T-helper 2 cell treated with Interferon-gamma antibody and Interleukin-4, amounts not matched to agents 5 μg/mL and 100 μg/mL, for 36 hours (primary cell): Measurements from ENCODE around the gene NRF1.
A peak's percentile ranks its signal among the peaks of the same experiment; 100 is the strongest.

Experiments
- DNase-seq: peaks from one replicate; pipeline ENCODE4 v3.0.0; 2021; ENCODE audit warnings: low spot score
- H3K27ac Mint-ChIP-seq: one replicate; pipeline ENCODE4 v1.8.0; 2021; ENCODE audit warnings: mild to moderate bottlenecking, mixed read lengths
- H3K27me3 Mint-ChIP-seq: one replicate; pipeline ENCODE4 v1.8.0; 2021; ENCODE audit warnings: low read depth, mixed read lengths
- H3K36me3 Mint-ChIP-seq: one replicate; pipeline ENCODE4 v1.8.0; 2021; ENCODE audit warnings: low read depth, mixed read lengths
- H3K4me1 Mint-ChIP-seq: one replicate; pipeline ENCODE4 v1.8.0; 2021; ENCODE audit warnings: low read depth, mixed read lengths
- H3K4me3 Mint-ChIP-seq: one replicate; pipeline ENCODE4 v1.8.0; 2022; ENCODE audit warnings: mild to moderate bottlenecking, moderate library complexity, mixed read lengths
- H3K9me3 Mint-ChIP-seq: one replicate; pipeline ENCODE4 v1.8.0; 2021; ENCODE audit warnings: mixed read lengths

NRF1 gene

DNA sequence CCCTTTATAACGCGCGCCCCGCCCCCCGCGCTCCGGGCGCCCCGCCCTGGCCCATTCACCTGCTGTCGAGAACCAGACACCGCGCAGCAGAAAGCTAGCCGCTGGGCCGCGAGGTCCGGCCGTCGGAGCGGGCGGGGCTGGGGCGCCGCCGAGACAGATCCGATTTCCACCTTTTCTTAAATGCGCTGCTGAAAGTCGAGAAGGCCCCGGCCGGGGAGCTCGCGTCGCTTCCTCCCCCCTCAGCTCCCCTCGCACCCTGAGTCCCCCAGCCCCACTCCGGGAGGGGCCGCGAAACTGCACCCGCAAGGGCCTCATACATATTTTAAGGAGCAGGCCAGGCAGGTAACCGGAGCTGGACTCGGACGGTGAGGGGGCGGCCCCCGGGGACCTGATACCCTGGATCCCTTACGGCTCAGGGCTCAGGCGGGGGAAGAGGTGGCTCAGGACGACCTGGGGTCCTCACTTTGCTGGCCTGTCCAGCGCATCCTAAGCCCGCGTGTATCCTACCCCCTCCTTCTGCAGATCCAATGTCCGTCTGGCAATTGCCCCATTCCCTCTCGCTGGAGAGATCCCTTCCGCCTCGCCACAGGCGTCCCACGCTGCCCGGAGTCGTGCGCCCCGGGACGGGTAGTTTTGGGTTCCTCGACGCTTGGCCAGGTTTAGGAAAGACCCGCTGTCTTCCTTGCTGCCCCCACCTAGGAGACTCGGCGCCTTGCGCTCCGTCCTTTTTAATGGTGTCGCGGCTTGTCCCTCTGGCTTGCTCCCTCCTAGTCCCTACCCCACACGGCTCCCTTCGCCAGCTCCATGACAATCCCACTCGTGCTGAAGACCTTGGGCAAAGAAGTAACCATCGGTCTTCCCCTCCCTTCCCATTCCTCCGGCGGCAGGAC, 170.7 kb downstream of the NRF1 start:
- Mint-ChIP-seq H3K27ac (no peak overlapping the region), H3K36me3 (no peaks in the 10 kb centered on the region), H3K4me3 (peak overlapping the region; percentile 82), H3K27me3 (peaks cover 80% of the 10 kb centered on the region), H3K9me3 (no peaks in the 10 kb centered on the region), H3K4me1 (peaks cover 26% of the 10 kb centered on the region)
- DNase-seq, result no peak

DNA sequence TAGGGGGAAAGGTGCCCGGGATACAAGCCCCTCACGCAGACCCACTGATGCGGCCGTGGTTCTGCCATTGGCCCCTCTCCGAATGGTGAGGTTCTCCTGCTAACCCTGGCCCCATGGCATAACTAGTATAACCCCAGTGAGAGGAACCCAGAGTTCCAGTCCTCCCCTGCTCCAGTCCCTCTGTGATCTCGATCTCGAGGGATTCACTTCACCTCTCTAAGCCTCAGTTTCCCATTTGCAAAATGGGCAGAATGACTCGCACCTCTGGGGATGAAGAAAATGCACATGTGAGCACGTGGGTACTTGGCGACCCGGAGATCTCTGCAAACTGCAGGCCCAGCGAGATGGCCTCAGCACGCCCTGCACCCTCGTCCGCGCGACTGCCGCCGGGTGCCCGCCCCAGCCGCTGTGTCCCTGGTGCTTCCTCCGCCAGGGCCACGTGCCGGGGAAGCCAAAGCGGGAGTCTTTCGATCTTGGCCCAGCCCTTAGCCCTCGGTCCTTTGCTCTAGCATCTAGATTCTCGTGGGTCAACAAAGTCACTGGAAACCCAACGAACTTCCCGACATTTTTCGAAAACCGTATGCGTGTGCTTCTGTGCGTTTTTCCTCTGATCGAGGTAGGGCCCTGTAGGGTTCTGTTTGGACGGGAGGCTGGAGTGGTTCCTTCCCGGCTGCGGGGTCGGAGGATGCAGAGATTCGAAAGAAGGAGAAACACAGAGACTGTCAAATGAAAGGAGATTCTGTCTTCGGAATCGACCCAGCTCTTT, 171.5 kb downstream of the NRF1 start:
- no peaks in the 10 kb centered on the region for H3K9me3 Mint-ChIP-seq
- H3K4me1 Mint-ChIP-seq, result peaks cover 26% of the 10 kb centered on the region
- H3K27ac Mint-ChIP-seq, result no peak overlapping the region
- no peak for DNase-seq
- no peaks in the 10 kb centered on the region for H3K36me3 Mint-ChIP-seq
- H3K27me3 Mint-ChIP-seq, result peaks cover 79% of the 10 kb centered on the region
- peak overlapping the region; percentile 63 for H3K4me3 Mint-ChIP-seq

DNA sequence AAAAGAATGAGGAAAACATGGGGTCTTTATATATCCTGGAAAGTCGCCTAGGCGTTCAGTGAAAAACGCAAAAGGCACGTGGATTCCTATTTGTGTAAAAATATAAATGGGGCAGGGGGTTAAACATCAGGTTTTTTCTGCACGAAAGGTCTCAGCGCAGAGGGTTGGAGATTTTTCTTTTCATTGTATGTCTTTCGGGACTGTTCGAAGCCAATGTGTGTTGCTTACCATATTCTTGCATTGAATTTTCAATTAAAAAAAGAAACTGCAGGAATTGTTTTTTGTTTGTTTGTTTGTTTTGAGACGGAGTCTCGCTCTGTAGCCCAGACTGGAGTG, 172.0 kb downstream of the NRF1 start:
- Mint-ChIP-seq H3K36me3 (no peaks in the 10 kb centered on the region), H3K27me3 (peaks cover 74% of the 10 kb centered on the region), H3K27ac (no peak overlapping the region), H3K4me3 (peak overlapping the region; percentile 63), H3K9me3 (no peaks in the 10 kb centered on the region), H3K4me1 (peaks cover 26% of the 10 kb centered on the region)
- DNase-seq, result no peak

DNA sequence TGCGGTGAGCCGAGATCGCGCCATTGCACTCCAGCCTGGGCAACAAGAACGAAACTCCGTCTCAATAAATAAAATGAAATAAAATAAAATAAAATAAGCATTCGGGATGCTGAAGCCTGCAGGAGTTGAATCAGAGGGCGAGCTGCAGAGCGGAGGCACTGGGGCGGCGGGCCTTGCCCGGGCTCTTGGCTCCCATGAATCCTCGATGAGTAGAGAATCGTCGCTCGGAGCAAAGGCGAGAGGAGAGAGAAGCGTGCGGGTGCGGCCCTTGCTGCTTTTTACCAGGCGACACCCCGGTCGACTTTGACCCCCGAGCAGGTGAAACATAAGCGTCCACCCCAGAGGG, 172.9 kb downstream of the NRF1 start:
- H3K4me3 Mint-ChIP-seq, result no peak overlapping the region
- H3K36me3 Mint-ChIP-seq, result no peaks in the 10 kb centered on the region
- no peak overlapping the region for H3K27ac Mint-ChIP-seq
- H3K4me1 Mint-ChIP-seq, result peaks cover 26% of the 10 kb centered on the region
- H3K27me3 Mint-ChIP-seq, result peaks cover 76% of the 10 kb centered on the region
- DNase-seq, result no peak
- H3K9me3 Mint-ChIP-seq, result no peaks in the 10 kb centered on the region

DNA sequence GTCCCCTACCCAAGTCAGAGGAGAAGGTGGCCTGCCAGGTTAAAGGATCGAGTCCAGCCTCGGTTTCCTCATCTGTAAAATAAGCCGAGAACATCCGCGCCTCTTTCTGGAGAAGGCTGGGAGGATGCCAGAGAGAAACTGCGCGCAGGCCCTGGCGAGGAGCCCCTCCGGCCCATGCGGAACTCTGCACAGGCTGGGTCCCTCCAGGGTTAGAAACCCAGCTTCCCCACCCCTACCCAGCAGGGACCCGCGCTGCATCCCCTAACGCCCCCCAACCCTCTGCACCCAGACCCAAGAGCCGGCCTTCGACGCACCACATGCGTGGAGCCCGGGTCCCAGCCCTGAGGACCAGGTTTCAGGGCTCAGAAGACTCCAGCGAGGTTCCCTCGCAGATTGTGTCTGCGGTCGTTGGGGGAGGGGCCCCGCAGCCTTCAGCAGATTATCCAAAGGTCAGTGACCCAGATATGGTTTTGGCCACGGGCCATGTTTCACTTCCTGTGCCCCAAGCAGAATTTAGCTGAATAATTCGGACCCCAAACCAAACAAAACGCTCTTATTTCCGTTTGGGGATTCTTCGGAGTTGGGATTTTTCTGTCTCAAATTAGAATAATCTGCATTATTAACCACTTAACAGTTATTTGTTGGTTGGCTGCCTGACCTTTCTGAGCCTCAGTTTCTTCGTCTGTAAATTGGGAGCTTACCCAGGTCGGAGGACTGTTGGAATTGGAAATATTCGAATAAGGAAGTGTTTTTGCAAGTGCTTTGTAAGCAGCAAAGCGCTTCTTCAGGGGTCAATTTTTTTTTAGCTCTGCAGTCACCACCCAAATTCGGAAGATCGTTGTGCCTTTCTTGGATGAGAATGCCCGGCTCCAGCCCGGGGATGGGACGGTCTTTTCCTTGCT, 173.5 kb downstream of the NRF1 start:
- DNase-seq, result no peak
- H3K36me3 Mint-ChIP-seq, result no peaks in the 10 kb centered on the region
- no peaks in the 10 kb centered on the region for H3K9me3 Mint-ChIP-seq
- peak overlapping the region; percentile 29 for H3K4me3 Mint-ChIP-seq
- H3K27ac Mint-ChIP-seq, result no peak overlapping the region
- peaks cover 26% of the 10 kb centered on the region for H3K4me1 Mint-ChIP-seq
- H3K27me3 Mint-ChIP-seq, result peaks cover 76% of the 10 kb centered on the region

DNA sequence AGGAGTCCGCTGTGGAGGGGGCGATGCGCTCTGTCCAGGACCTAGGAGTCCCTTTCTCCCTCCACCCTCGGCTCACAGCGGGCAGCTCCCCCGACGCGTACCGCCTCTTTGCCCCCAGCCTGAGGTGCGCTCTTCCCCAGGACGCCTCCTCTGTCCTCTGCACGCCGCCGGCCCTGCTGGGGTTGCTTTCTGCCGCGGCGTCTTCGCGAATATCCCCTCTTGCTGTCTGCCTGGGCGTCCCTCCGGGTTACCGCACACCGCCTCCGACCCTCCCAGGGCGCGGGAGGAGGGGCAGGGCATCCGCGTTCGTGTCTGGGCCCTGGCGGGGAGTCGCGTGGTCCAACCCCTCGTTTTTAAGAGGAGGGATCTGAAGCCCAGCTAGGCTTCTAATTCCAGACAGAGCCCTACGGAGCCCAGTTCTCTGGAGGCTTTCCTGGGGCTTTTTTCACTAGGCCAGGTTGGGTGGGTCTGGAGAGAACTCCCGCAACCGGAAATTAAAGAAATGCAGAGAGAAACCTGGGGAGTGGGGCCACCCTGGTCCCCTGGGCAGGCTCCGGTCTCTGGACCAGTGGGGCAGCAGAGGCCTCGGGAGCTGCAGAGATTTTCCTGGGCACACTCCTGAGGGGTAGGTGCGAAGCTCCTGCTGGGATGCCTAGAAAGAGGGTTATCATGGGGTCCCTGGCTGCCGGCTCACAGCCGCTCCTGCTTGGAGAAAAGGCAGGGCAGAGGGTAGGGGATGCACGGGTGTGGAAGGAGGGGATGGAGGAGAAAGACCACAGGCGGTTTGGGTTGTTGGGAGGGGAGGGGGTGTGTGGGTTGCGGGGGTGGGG, 174.4 kb downstream of the NRF1 start:
- Mint-ChIP-seq H3K27ac (no peak overlapping the region), H3K4me3 (peak overlapping the region; percentile 29), H3K36me3 (no peaks in the 10 kb centered on the region), H3K9me3 (no peaks in the 10 kb centered on the region), H3K27me3 (peaks cover 72% of the 10 kb centered on the region), H3K4me1 (peaks cover 26% of the 10 kb centered on the region)
- no peak for DNase-seq

DNA sequence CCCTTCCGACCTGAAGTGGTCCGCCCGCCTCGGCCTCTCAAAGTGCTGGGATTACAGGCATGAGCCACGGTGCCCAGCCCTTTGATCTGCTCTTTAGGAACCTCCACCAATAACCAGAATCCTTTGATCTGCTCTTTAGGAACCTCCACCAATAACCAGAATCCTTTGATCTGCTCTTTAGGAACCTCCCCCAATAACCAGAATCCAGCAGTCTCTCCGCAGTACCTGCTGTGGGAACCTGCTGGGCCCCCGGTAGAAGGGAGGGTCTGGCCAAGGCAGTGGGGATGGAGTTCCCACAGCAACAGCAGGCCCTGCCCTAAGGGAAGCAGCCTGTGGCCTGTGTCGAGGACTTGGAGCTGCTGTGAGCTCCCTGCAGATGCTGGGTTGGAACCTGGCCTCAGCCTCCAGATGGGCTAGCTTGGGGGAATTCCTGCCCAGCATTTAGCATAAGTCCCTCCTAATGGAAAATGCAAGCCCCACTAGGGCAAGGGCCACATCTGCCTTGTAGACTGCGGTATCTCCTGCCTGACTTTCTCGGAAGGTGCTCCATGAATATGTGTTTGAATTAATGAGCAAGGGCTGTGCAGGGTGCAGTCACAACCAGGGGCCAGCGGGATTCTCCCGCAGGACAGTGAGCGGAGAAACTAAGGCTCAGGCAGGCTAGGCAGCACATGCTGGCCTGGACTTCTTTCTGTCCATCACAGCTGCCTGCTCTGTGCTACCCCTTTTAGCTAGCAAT, 175.5 kb downstream of the NRF1 start:
- Mint-ChIP-seq H3K27me3 (peaks cover 68% of the 10 kb centered on the region), H3K27ac (no peak overlapping the region), H3K36me3 (no peaks in the 10 kb centered on the region), H3K4me1 (peaks cover 20% of the 10 kb centered on the region), H3K4me3 (no peak overlapping the region), H3K9me3 (no peaks in the 10 kb centered on the region)
- no peak for DNase-seq

DNA sequence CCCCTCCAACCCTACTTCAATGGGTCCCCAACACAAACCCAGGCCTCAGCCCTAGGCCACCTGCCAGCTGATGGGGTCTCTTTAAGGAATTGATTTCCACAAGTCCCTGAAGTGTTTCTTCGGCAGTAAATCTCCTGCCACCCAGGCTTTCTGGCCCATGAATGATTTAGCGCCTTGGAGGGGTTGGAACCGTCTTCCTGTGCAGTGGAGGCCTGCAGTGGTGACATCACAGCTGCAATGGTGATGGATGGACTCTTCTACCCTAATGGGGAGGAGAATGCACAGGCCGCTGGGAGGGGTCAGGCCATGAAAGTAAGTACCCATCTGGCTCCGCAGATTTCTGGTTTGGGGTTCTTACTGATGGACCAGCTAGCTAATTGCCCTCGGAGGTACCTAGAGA, 177.5 kb downstream of the NRF1 start:
- no peaks in the 10 kb centered on the region for H3K9me3 Mint-ChIP-seq
- peaks cover 49% of the 10 kb centered on the region for H3K27me3 Mint-ChIP-seq
- no peak overlapping the region for H3K4me3 Mint-ChIP-seq
- no peak overlapping the region for H3K27ac Mint-ChIP-seq
- H3K4me1 Mint-ChIP-seq, result peaks cover 8% of the 10 kb centered on the region
- no peaks in the 10 kb centered on the region for H3K36me3 Mint-ChIP-seq
- DNase-seq, result no peak

DNA sequence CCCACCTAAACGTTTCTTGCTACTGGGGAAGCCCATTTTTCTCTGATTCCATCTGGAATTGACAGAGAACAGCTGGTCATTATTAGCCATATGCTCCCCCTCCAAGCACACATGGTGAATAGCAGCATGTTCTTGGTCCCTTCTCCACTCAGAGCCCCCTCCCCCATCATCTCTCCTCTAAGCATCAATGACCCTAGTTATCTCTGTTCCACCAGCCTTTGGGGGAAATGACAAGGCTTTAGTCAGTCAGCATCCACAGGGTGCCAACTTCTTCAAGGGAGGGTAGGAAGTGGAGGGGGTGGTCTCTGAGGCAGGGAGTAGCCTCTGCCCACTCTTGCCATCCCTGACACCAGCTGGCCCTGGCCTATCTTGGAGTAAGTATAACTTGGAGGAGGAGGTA, 178.1 kb downstream of the NRF1 start:
- no peak overlapping the region for H3K4me3 Mint-ChIP-seq
- no peaks in the 10 kb centered on the region for H3K9me3 Mint-ChIP-seq
- no peak for DNase-seq
- H3K4me1 Mint-ChIP-seq, result peaks cover 8% of the 10 kb centered on the region
- peaks cover 43% of the 10 kb centered on the region for H3K27me3 Mint-ChIP-seq
- no peaks in the 10 kb centered on the region for H3K36me3 Mint-ChIP-seq
- H3K27ac Mint-ChIP-seq, result no peak overlapping the region

DNA sequence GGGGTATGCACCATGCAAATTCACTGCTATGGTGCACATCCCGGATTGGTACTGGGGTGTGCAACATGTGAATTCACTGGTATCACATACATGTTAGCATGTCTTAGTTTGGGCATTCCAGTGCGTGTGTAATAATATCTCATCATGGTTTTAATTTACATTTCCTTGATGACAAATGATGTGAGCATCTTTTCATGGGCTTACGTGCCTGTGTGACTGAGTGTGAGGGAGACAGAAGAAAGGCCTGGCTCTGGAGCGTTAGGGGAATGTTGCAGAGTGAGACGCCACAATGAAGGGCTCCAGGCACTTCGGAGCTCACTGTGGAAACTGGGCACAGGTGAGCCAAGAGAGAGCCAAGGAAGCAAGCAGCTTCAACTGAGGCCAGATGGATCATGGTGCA, 178.6 kb downstream of the NRF1 start:
- H3K9me3 Mint-ChIP-seq, result no peaks in the 10 kb centered on the region
- H3K27ac Mint-ChIP-seq, result no peak overlapping the region
- peaks cover 39% of the 10 kb centered on the region for H3K27me3 Mint-ChIP-seq
- H3K4me1 Mint-ChIP-seq, result peaks cover 8% of the 10 kb centered on the region
- no peak overlapping the region for H3K4me3 Mint-ChIP-seq
- no peaks in the 10 kb centered on the region for H3K36me3 Mint-ChIP-seq
- DNase-seq, result no peak

DNA sequence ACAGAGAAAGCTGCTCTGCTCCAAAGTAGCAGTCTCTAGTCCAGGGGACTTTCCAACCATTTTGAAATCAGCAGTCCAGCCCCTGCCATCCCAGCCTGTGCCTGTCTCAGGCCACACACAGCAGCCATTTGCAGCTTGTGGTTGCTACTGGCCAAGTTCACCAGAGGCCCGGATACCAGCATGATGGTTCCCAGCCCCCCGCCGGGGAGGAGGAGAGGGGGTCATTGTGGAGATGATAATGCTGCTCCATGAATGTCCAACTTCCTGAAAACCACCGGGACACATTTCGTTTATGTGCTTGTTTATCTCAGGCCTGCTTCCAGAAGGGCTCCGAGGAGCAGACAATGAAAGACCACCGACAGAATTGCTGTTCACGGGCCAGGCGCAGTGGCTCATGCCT, 181.2 kb downstream of the NRF1 start:
- no peak for DNase-seq

DNA sequence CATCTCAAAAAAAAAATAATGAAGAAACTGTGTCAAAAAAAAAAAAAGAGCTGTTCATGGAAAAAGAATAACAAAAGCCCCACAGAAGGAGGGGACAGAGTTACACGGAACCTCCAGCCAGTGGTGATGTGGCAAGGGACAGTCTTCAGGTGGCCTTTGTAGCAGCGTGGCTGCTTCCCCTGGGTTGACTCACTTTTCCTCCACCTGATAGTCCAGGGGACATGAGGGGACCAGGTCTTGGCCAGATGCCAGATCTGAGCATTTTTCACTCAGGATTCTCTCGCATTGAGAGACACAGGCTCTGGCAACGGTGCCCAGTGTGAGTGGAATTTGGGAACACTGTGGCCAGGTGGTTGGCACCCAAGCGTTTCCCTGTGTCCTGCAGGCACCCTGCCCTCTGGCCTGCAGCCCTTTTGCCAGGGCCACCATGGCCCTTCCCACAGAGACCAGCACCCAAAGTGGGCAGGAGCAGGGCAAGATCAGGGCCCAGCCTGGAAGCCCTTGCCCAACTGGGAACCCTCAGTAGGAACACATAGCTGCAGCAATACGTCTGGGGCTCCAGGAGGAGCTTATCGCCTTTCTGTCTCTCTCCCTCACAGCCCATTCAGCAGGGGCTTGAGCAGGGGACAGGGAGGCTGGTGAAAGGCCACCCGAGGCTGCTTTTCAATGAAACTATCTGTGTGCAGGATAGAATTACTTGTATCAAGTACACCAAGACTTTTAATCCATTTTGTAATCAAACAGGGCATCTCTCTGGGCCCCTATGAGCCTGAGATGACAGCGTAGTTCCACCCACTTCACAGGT, 182.2 kb downstream of the NRF1 start:
- DNase-seq, result no peak
- Mint-ChIP-seq H3K9me3 (no peaks in the 10 kb centered on the region), H3K36me3 (no peaks in the 10 kb centered on the region), H3K4me3 (no peak overlapping the region), H3K27me3 (peaks cover 9% of the 10 kb centered on the region), H3K27ac (no peak overlapping the region), H3K4me1 (no peaks in the 10 kb centered on the region)

More for the DNA sequence above, 181.2 kb downstream of the NRF1 start:
- H3K27ac Mint-ChIP-seq, result no peak overlapping the region
- no peak overlapping the region for H3K4me3 Mint-ChIP-seq
- H3K9me3 Mint-ChIP-seq, result no peaks in the 10 kb centered on the region
- H3K27me3 Mint-ChIP-seq, result peaks cover 13% of the 10 kb centered on the region
- no peaks in the 10 kb centered on the region for H3K4me1 Mint-ChIP-seq
- H3K36me3 Mint-ChIP-seq, result no peaks in the 10 kb centered on the region
